Spleen (tissue), 11 donors: ENCODE measurements around the gene RNPEPL1. TPM values are rescaled to one million over a fixed set of nuclear protein-coding genes. Genes with fewer than 3 reads are reported as not detected.

Experiments
- DNase-seq: peaks from one replicate; pipeline ENCODE4 v3.0.0-alpha.2; 2020
- H3K27ac ChIP-seq, 8 donors: fragments of 200-600 bp; sonication (generic) in 7 of 8; 1 replicate in 4 of 8; 2 replicates in 4 of 8; pipeline versions ENCODE4 v1.5.0 to v1.8.0; 2016 to 2021; ENCODE audit warnings: inconsistent platforms in 4 of 8, mild to moderate bottlenecking in 4 of 8, moderate library complexity in 1 of 8
- H3K27me3 ChIP-seq, 7 donors: fragments of 200-600 bp; sonication (generic) in 6 of 7; replicated peaks in 1 of 7; 1 replicate in 4 of 7; 2 replicates in 3 of 7; pipeline versions ENCODE4 v1.5.0 to v1.8.0; 2016 to 2021; ENCODE audit warnings: inconsistent platforms in 3 of 7, mild to moderate bottlenecking in 1 of 7
- H3K36me3 ChIP-seq, 6 donors: fragments of 200-600 bp; sonication (generic) in 5 of 6; 1 replicate in 4 of 6; 2 replicates in 2 of 6; pipeline versions ENCODE4 v1.5.0 to v1.8.0; 2016 to 2021; ENCODE audit warnings: inconsistent platforms in 2 of 6
- H3K4me1 ChIP-seq, 6 donors: fragments of 200-600 bp; sonication (generic) in 5 of 6; 1 replicate in 3 of 6; 2 replicates in 3 of 6; pipeline versions ENCODE4 v1.5.0 to v1.8.0; 2016 to 2021; ENCODE audit warnings: inconsistent platforms in 3 of 6
- H3K4me3 ChIP-seq, 8 donors: fragments of 200-600 bp; sonication (generic) in 7 of 8; 1 replicate in 4 of 8; 2 replicates in 4 of 8; pipeline versions ENCODE4 v1.5.0 to v1.8.0; 2016 to 2021; ENCODE audit warnings: inconsistent platforms in 4 of 8, mild to moderate bottlenecking in 4 of 8, moderate library complexity in 2 of 8
- H3K9me3 ChIP-seq, 8 donors: fragments of 200-600 bp; sonication (generic) in 7 of 8; 1 replicate in 4 of 8; 2 replicates in 4 of 8; pipeline versions ENCODE4 v1.5.0 to v1.8.0; 2016 to 2021; ENCODE audit warnings: inconsistent platforms in 4 of 8
- CTCF ChIP-seq, 11 experiments: fragments of 200-600 bp in 7 of 11; fragments of 450-650 bp in 4 of 11; sonication (generic) in 4 of 11; IDR thresholded peaks in 8 of 11; conservative IDR thresholded peaks in 3 of 11; 1 replicate in 7 of 11; 2 replicates in 4 of 11; pipeline versions ENCODE4 v1.4.0 to v1.8.0; 2016 to 2021; ENCODE audit warnings: antibody characterized with exemption in 11 of 11, inconsistent platforms in 4 of 11, mild to moderate bottlenecking in 1 of 11
- POLR2A ChIP-seq, 3 donors: fragments of 450-650 bp; IDR thresholded peaks; one replicate each; pipeline ENCODE4 v1.5.1; 2017; ENCODE audit warnings: antibody characterized with exemption in 3 of 3, mild to moderate bottlenecking in 1 of 3
- POLR2AphosphoS5 ChIP-seq, 3 donors: sonication (generic); formaldehyde crosslinking; IDR thresholded peaks; one replicate each; pipeline ENCODE4 v1.5.1; 2017; ENCODE audit warnings: antibody characterized with exemption in 3 of 3
- WGBS, 5 donors: extraction: QIAGEN DNeasy Blood & Tissue Kit in 3 of 5; methylation state at CpG; one replicate each; pipeline versions ENCODE4 v1.1.5 to v1.1.7; 2013 to 2018; 5-methylcytosine and 5-hydroxymethylcytosine counted together
- intact Hi-C: fragments of 100-400 bp; cut with DNase I; formaldehyde crosslinking; loops from one replicate; pipeline ENCODE4 v1.15.0; 2023; ENCODE audit warnings: low total_unique reads
- polyA plus RNA-seq, 3 donors: library from polyadenylated mRNA; stranded (reverse); fragments of 200-250 nt; gene quantifications; one replicate each; pipeline ENCODE4 v1.2.1, GENCODE V29; 2013
- total RNA-seq, 7 donors: library from RNA; depleted of rRNA in 3 of 7; stranded (reverse); fragments of >200 nt in 3 of 7; fragmentation: NEBNext Ultra II Directional in 4 of 7; extraction: Animal tissue kit (Norgen Biotek cat#: 25700) in 4 of 7; gene quantifications; one replicate each; pipeline versions ENCODE4 v1.1.0 to v1.2.1, GENCODE V29; 2016 to 2021
- donor health status: healthy with polysubstance abuse.
- donor health status: DM: no; HTN: no; CAD: no; lungs with moderate emphysema.
- donor health status: DM: no; HTN: no; CAD: no.
- donor health status: Bipolar disorder and iron deficiency.
- donor health status: healthy.
- donor health status: DM: no; HTN: no; CAD: no.
- donor health status: DM: yes; HTN: yes; CAD: no.

RNPEPL1 gene
- total and polyA plus RNA-seq, 10 donors = 57.2 to 165 (median 87.4) TPM

GRCh38 chr2:240602266-240603050, 34.2 kb downstream of the RNPEPL1 start:
- peak overlapping the region in 1 of 8 donors; percentile 71 for H3K27ac ChIP-seq
- 89 to 94% (median 92%) methylated on average over 22 to 32 of the region's 32 CpGs for WGBS, 5 donors
- DNase-seq = peak; percentile 63
- H3K36me3 ChIP-seq = peaks cover 0 to 59% (median 32%) of the 10 kb centered on the region in 6 donors
- no peaks in the 10 kb centered on the region for H3K9me3 ChIP-seq
- TF ChIP-seq POLR2A (IDR thresholded peaks at IDR 0.05) (no peak), POLR2AphosphoS5 (IDR thresholded peaks at IDR 0.05) (no peak), CTCF (IDR thresholded peaks at IDR 0.05 in 8 of 11, conservative IDR thresholded peaks at IDR 0.05 in 3 of 11) (no peak)
- peaks cover 0 to 38% (median 8%) of the 10 kb centered on the region in 6 donors for H3K4me1 ChIP-seq
- no peaks in the 10 kb centered on the region for H3K27me3 ChIP-seq
- H3K4me3 ChIP-seq = no peak overlapping the region
- intact Hi-C loops = no loop called here

DNA sequence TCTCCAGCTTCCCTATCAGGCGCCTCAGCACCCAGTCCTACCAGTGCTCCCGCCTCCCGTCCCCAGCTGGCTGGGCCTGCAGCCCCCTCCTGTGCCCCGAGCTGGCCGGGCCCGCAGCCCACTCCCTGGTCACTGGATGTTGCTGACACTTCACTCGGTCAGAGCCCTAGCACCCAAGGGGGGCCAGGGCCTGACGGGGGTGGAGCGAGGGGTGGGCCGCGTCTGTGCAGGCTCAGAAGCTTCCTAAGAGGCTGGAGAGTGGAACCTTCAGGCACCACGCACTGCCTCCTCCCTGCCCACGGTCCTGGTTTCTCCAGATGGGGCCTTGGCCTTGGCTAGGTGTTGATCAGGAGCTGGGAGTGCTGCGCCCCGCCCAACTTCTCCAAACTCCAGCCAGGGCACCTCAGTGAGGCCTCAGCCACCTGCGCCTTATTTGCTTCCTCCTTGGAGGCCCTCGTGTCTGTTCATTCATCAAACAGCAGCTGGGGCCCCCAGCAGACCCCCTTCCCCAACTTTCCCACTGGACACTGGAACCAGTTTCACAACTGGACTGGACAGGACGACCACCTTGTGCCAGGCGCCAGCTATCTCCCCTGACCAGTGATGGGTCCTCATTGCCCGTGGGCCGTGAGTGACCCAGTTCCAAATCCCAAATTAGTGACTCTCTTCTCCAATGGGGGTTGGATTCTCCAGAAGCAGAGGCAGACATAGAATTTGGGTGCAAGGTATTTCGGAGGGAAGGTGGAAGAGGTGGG, 35.0 kb downstream of the RNPEPL1 start:
- no peaks in the 10 kb centered on the region for H3K9me3 ChIP-seq
- intact Hi-C loops = no loop called here
- TF ChIP-seq POLR2AphosphoS5 (IDR thresholded peaks at IDR 0.05) (peak in 2 of 3 donors; percentile 8 to 23), POLR2A (IDR thresholded peaks at IDR 0.05) (no peak), CTCF (IDR thresholded peaks at IDR 0.05 in 8 of 11, conservative IDR thresholded peaks at IDR 0.05 in 3 of 11) (no peak)
- DNase-seq = peak; percentile 70
- H3K27ac ChIP-seq = peak overlapping the region in 1 of 8 donors; percentile 61
- H3K4me1 ChIP-seq = peaks cover 0 to 38% (median 8%) of the 10 kb centered on the region in 6 donors
- H3K27me3 ChIP-seq = no peaks in the 10 kb centered on the region
- peaks cover 0 to 51% (median 24%) of the 10 kb centered on the region in 6 donors for H3K36me3 ChIP-seq
- 89 to 94% (median 91%) methylated on average over 12 to 22 of the region's 22 CpGs for WGBS, 5 donors
- H3K4me3 ChIP-seq = no peak overlapping the region

DNA sequence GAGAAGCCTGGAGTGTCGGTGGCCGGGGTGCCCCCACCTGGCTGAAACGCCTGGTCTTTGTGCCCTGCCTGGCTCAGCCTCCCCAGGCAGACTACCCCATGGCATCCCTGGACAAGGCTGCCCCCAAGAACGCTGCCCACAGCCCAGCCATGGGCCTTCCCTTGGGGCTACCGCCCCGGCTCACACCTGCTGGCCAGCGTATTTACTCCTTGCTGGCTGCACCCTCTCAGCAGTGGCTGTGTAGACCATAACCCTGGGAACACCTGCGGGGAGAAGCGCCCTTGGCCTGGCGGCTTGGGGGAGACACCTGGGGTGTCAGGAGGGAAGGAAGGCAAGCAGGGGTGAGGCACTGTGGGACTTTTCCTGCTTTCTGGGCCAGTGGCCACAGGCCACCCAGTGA, 35.6 kb downstream of the RNPEPL1 start:
- no peak overlapping the region for H3K4me3 ChIP-seq
- intact Hi-C loops = no loop called here
- peak overlapping the region in 1 of 8 donors; percentile 61 for H3K27ac ChIP-seq
- no peak for TF ChIP-seq POLR2AphosphoS5 (IDR thresholded peaks at IDR 0.05)
- H3K36me3 ChIP-seq = peaks cover 0 to 45% (median 18%) of the 10 kb centered on the region in 6 donors
- peaks cover 0 to 38% (median 8%) of the 10 kb centered on the region in 6 donors for H3K4me1 ChIP-seq
- WGBS, 5 donors = 87 to 91% (median 90%) methylated on average over 10 of the region's 10 CpGs
- peak; percentile 66 for DNase-seq
- H3K27me3 ChIP-seq = no peaks in the 10 kb centered on the region
- no peaks in the 10 kb centered on the region for H3K9me3 ChIP-seq

GRCh38 chr2:240604291-240604938, 36.1 kb downstream of the RNPEPL1 start:
- no peak overlapping the region for H3K4me3 ChIP-seq
- peaks cover 0 to 40% (median 12%) of the 10 kb centered on the region in 6 donors for H3K36me3 ChIP-seq
- intact Hi-C loops = no loop called here
- H3K27ac ChIP-seq = peak overlapping the region in 3 of 8 donors; percentile 50 to 61 (median 51)
- TF ChIP-seq POLR2A (IDR thresholded peaks at IDR 0.05) (no peak), CTCF (IDR thresholded peaks at IDR 0.05 in 8 of 11, conservative IDR thresholded peaks at IDR 0.05 in 3 of 11) (peak; percentile 13 to 79 (median 67)), POLR2AphosphoS5 (IDR thresholded peaks at IDR 0.05) (peak; percentile 61 to 76 (median 70))
- peak; percentile 89 for DNase-seq
- peaks cover 0 to 38% (median 8%) of the 10 kb centered on the region in 6 donors for H3K4me1 ChIP-seq
- H3K9me3 ChIP-seq = no peaks in the 10 kb centered on the region
- H3K27me3 ChIP-seq = no peaks in the 10 kb centered on the region
- 46 to 78% (median 49%) methylated on average over 7 to 11 of the region's 11 CpGs for WGBS, 5 donors
